ENCODE data around the gene KLHL7. TPM values are rescaled to one million over a fixed set of nuclear protein-coding genes. Genes with fewer than 3 reads are reported as not detected.
"Not testable (repeated sequence)": the region's sequence is repeated elsewhere in the genome, so short reads cannot be mapped to it uniquely, and the experiment has no call there.

The KLHL7 gene
- total RNA-seq, 1 experiment from 2014 or later: 25.6 TPM

- no peak for DNase-seq (ENCODE audit: low read depth)
These were observed 2.2 kb downstream of the KLHL7 start for GRCh38 chr7:23107781-23108180.

- no peak for DNase-seq (ENCODE audit: low read depth)
These were observed 3.4 kb downstream of the KLHL7 start for GRCh38 chr7:23108995-23109394.

- no peak for DNase-seq (ENCODE audit: low read depth)
These were observed 3.9 kb downstream of the KLHL7 start for GRCh38 chr7:23109470-23109869.

GRCh38 chr7:23114896-23115295 is 9.3 kb downstream of the KLHL7 start:
- DNase-seq (ENCODE audit: low read depth): no peak

GRCh38 chr7:23115991-23116390 is 10.4 kb downstream of the KLHL7 start:
- no peak for DNase-seq (ENCODE audit: low read depth)

- no peak for DNase-seq (ENCODE audit: low read depth)
These were observed 12.3 kb downstream of the KLHL7 start for GRCh38 chr7:23117841-23118240.

GRCh38 chr7:23120106-23120505 is 14.5 kb downstream of the KLHL7 start:
- no peak for DNase-seq (ENCODE audit: low read depth)

GRCh38 chr7:23121165-23121564 is 15.6 kb downstream of the KLHL7 start:
- DNase-seq (ENCODE audit: low read depth): no peak

GRCh38 chr7:23123007-23123406 is 17.4 kb downstream of the KLHL7 start:
- DNase-seq (ENCODE audit: low read depth): no peak

GRCh38 chr7:23123465-23123864 is 17.9 kb downstream of the KLHL7 start:
- DNase-seq (ENCODE audit: low read depth): no peak

GRCh38 chr7:23129036-23129435 is 23.5 kb downstream of the KLHL7 start:
- DNase-seq (ENCODE audit: low read depth): no peak

- DNase-seq (ENCODE audit: low read depth): not testable (repeated sequence)
These were observed 26.2 kb downstream of the KLHL7 start for GRCh38 chr7:23131799-23132198.

- DNase-seq (ENCODE audit: low read depth): no peak
These were observed 28.2 kb downstream of the KLHL7 start for GRCh38 chr7:23133797-23134196.

- no peak for DNase-seq (ENCODE audit: low read depth)
These were observed 30.2 kb downstream of the KLHL7 start for GRCh38 chr7:23135755-23136154.

- no peak for DNase-seq (ENCODE audit: low read depth)
These were observed 30.6 kb downstream of the KLHL7 start for GRCh38 chr7:23136216-23136615.

- no peak for DNase-seq (ENCODE audit: low read depth)
These were observed 52.1 kb downstream of the KLHL7 start for GRCh38 chr7:23157679-23158078.

- no peak for DNase-seq (ENCODE audit: low read depth)
These were observed 53.0 kb downstream of the KLHL7 start for GRCh38 chr7:23158546-23158945.

- no peak for DNase-seq (ENCODE audit: low read depth)
These were observed 55.9 kb downstream of the KLHL7 start for GRCh38 chr7:23161482-23161881.

GRCh38 chr7:23164846-23165245 is 59.3 kb downstream of the KLHL7 start:
- DNase-seq (ENCODE audit: low read depth): no peak

GRCh38 chr7:23165316-23165715 is 59.7 kb downstream of the KLHL7 start:
- no peak for DNase-seq (ENCODE audit: low read depth)

- DNase-seq (ENCODE audit: low read depth): no peak
These were observed 62.1 kb downstream of the KLHL7 start for GRCh38 chr7:23167691-23168090.

- DNase-seq (ENCODE audit: low read depth): no peak
These were observed 62.7 kb downstream of the KLHL7 start for GRCh38 chr7:23168111-23168885.

GRCh38 chr7:23175938-23176337 is 70.4 kb downstream of the KLHL7 start:
- no peak for DNase-seq (ENCODE audit: low read depth)
